Prostate gland (tissue), 2 donors: ENCODE results near the gene TMEM190. TPM values are rescaled to one million over a fixed set of nuclear protein-coding genes. Genes with fewer than 3 reads are reported as not detected.

ENCODE experiments used
- DNase-seq: peaks from one replicate; pipeline ENCODE4 v3.0.0-alpha.2; 2019; ENCODE audit warnings: low spot score
- H3K27ac ChIP-seq, 2 donors: fragments of 200-600 bp; sonication (generic); 2 replicates each; pipeline ENCODE4 v1.5.1; 2017 to 2019
- H3K27me3 ChIP-seq: fragments of 200-600 bp; sonication (generic); replicated peaks from 2 replicates; pipeline ENCODE4 v1.5.1; 2019; ENCODE audit not compliant: insufficient read depth
- H3K36me3 ChIP-seq, 2 donors: fragments of 200-600 bp; sonication (generic); 1 replicate in 1 of 2; 2 replicates in 1 of 2; pipeline versions ENCODE4 v1.5.1 to v1.8.1; 2017 to 2019
- H3K4me1 ChIP-seq: fragments of 200-600 bp; sonication (generic); replicated peaks from 2 replicates; pipeline ENCODE4 v1.5.1; 2019
- H3K4me3 ChIP-seq, 2 donors: fragments of 200-600 bp; sonication (generic); 2 replicates each; pipeline ENCODE4 v1.5.1; 2017 to 2019
- H3K9me3 ChIP-seq: fragments of 200-600 bp; sonication (generic); 2 replicates; pipeline ENCODE4 v1.5.1; 2017
- POLR2A ChIP-seq: fragments of 450-650 bp; IDR thresholded peaks from one replicate; pipeline ENCODE4 v1.6.1; 2016; ENCODE audit warnings: antibody characterized with exemption, mild to moderate bottlenecking
- POLR2AphosphoS5 ChIP-seq: sonication (generic); formaldehyde crosslinking; IDR thresholded peaks from one replicate; pipeline ENCODE4 v1.6.1; 2017; ENCODE audit warnings: antibody characterized with exemption
- WGBS: methylation state at CpG from one replicate; pipeline ENCODE4 v1.1.5; 2018; 5-methylcytosine and 5-hydroxymethylcytosine counted together
- intact Hi-C: fragments of 100-400 bp; cut with DNase I; formaldehyde crosslinking; loops from one replicate; pipeline ENCODE4 v1.14.2; 2022
- total RNA-seq, 2 donors: library from RNA; depleted of rRNA; stranded (reverse); fragments of >200 nt; gene quantifications; one replicate each; pipeline ENCODE4 v1.1.0, GENCODE V29; 2016
- TF ChIP-seq, protein P1 (sequence below), 4 experiments: fragments of 200-600 bp in 2 of 4; fragments of 450-650 bp in 2 of 4; sonication (generic) in 2 of 4; IDR thresholded peaks; 1 replicate in 3 of 4; 2 replicates in 1 of 4; pipeline ENCODE4 v1.5.1; 2016 to 2019; ENCODE audit warnings: antibody characterized with exemption in 4 of 4, mild to moderate bottlenecking in 2 of 4, moderate library complexity in 2 of 4

The TMEM190 gene
- total RNA-seq, 2 donors from 2014 or later = not detected

DNA sequence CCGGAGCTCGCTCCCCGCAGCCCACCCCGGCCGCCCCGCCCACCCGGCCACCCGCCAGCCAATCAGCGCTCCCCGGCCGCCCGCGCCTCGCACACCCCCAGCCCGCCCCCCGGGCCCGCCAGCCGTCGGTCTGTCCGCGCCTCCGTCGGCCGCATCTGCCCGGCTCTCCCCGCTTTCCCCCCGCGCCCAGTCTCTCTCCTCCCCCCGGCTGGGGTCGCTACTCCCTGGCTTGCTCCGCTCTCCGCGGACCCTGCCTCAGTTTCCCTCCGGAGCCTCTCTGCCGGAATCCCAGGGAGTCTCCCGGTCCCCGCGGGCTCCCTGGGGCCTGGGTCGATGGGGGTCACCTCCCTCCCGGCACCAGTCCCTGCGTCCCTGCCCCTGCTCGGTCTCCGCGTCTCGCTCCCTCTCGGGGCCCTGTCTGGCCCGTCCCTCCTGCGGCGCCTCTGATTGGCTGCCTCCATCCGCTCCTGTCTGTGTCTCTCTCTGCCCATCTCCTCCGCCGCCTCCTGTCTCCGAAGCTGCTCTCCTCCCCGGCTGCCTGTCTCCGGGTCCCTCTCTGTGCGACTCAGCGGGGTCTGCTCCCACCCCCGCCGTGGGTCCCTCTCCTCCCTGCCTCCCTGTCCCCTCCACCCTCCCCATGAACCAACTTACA lies 6.8 kb upstream of the TMEM190 start:
- Histone ChIP-seq H3K4me1 (peaks cover 4% of the 10 kb centered on the region), H3K27ac (no peak overlapping the region), H3K27me3 (peaks cover 39% of the 10 kb centered on the region), H3K4me3 (peak overlapping the region in 1 of 2 donors; percentile 19), H3K9me3 (no peaks in the 10 kb centered on the region), H3K36me3 (no peaks in the 10 kb centered on the region)
- WGBS = under 1% methylated on average over 36 of the region's 59 CpGs
- intact Hi-C loops = no loop called here
- DNase-seq = no peak
- TF ChIP-seq, protein P1, sequence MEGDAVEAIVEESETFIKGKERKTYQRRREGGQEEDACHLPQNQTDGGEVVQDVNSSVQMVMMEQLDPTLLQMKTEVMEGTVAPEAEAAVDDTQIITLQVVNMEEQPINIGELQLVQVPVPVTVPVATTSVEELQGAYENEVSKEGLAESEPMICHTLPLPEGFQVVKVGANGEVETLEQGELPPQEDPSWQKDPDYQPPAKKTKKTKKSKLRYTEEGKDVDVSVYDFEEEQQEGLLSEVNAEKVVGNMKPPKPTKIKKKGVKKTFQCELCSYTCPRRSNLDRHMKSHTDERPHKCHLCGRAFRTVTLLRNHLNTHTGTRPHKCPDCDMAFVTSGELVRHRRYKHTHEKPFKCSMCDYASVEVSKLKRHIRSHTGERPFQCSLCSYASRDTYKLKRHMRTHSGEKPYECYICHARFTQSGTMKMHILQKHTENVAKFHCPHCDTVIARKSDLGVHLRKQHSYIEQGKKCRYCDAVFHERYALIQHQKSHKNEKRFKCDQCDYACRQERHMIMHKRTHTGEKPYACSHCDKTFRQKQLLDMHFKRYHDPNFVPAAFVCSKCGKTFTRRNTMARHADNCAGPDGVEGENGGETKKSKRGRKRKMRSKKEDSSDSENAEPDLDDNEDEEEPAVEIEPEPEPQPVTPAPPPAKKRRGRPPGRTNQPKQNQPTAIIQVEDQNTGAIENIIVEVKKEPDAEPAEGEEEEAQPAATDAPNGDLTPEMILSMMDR (IDR thresholded peaks at IDR 0.05) = no peak
- no peak for TF ChIP-seq POLR2AphosphoS5
- no peak for TF ChIP-seq POLR2A

DNA sequence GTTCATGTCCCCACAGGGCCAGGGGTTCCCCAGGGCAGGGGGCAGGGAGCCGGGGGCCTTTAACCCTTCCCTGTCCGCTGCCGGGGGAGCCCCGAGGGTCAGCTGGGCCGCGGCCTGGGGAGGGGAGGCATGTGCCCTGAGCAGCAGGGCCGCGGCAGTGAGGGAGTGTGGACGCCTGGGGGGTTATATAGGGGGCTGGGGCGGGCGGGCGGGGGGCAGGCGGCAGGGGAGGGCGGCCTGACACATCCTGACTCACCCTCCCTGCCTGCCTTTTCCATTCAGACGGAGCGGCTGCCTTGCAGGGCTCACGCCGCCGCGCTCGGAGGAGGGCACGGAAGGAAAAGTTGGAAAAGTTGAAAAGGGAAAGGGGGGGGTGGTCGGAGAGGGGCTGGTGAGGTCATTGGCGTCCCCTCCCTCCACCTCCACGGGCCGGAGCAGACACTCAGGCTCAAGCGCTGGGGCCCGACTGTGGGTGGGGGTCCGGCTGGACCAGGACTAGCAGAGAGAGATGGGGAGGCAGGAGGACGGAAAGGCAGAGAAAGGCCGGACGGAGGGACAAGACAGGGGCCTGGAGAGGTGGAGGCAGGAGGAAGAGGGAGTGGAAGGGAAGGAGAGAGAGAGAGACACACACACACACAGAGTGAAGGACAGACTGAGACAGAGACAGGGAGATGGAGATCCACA lies 6.2 kb upstream of the TMEM190 start, which contains the start of gene IL11:
Gene IL11 (minus strand): TSS at position 159 of the 684 bp plus-strand sequence. CDS start 153 bp downstream, at position 6.
- peaks cover 42% of the 10 kb centered on the region for H3K27me3 ChIP-seq
- WGBS = 7% methylated on average over 28 of the region's 32 CpGs
- TF ChIP-seq POLR2AphosphoS5 (no peak), POLR2A (no peak)
- TF ChIP-seq, protein P1 (IDR thresholded peaks at IDR 0.05) = no peak
- H3K4me3 ChIP-seq = peak within 1 kb of the TSS in 1 of 2 donors; percentile 19
- DNase-seq = no peak
- intact Hi-C loops = no loop called here
- no peaks in the 10 kb centered on the region for H3K9me3 ChIP-seq
- peaks cover 4% of the 10 kb centered on the region for H3K4me1 ChIP-seq
- no peaks in the 10 kb centered on the region for H3K36me3 ChIP-seq
- no peak within 1 kb of the TSS for H3K27ac ChIP-seq

- intact Hi-C loops = no loop called here
- H3K27me3 ChIP-seq = peaks cover 44% of the 10 kb centered on the region
- DNase-seq = no peak
- WGBS = 26% methylated on average over 22 of the region's 24 CpGs
- no peaks in the 10 kb centered on the region for H3K9me3 ChIP-seq
- TF ChIP-seq POLR2A (no peak), POLR2AphosphoS5 (no peak)
- TF ChIP-seq, protein P1 (IDR thresholded peaks at IDR 0.05) = no peak
- H3K4me1 ChIP-seq = peaks cover 4% of the 10 kb centered on the region
- no peak overlapping the region for H3K4me3 ChIP-seq
- H3K27ac ChIP-seq = no peak overlapping the region
- no peaks in the 10 kb centered on the region for H3K36me3 ChIP-seq
Observed at GRCh38 chr19:55372316-55373081, 4.1 kb upstream of the TMEM190 start.

DNA sequence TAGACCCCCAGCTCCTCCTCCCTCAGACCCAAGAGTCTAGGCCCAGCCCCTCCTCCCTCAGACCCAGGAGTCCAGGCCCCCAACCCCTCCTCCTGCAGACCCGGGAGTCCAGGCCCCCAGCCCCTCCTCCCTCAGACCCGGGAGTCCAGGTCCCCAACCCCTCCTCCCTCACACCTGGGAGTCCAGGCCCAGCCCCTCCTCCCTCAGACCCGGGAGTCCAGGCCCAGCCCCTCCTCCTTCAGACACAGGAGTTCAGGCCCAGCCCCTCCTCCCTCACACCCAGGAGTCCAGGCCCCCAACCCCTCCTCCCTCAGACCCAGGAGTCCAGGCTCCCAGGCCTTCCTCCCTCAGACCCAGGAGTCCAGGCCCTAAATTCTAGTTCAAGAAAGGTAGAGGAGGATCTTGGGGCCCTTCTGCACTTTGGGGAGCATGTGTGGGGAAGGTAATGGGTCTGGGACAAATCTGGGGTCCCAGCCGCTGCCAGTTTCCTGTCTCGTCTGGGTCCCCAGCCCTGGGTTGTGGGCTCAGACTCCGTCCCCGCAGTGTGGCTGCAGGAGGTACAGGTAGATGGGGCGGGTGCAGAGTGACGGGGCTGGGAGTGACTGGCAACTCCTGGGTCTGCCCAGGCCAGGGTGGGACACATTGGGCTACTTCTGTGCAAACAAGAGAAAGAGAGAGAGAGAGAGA lies 3.2 kb upstream of the TMEM190 start:
- Histone ChIP-seq H3K27me3 (peaks cover 44% of the 10 kb centered on the region), H3K27ac (no peak overlapping the region), H3K4me1 (peaks cover 4% of the 10 kb centered on the region), H3K36me3 (no peaks in the 10 kb centered on the region), H3K4me3 (no peak overlapping the region), H3K9me3 (no peaks in the 10 kb centered on the region)
- intact Hi-C loops = no loop called here
- WGBS = 48% methylated on average over 9 of the region's 9 CpGs
- no peak for TF ChIP-seq POLR2A
- TF ChIP-seq, protein P1 (IDR thresholded peaks at IDR 0.05) = no peak
- no peak for DNase-seq
